H9 (cell line): ENCODE measurements around the gene MYO18B. TPM values are rescaled to one million over a fixed set of nuclear protein-coding genes. Genes with fewer than 3 reads are reported as not detected.

ENCODE experiments used
- DNase-seq: peaks from one replicate; pipeline ENCODE4 v3.0.0-alpha.2; 2017
- H2AFZ ChIP-seq: one replicate; pipeline ENCODE4 v1.6.1; 2013; ENCODE audit warnings: mild to moderate bottlenecking, low read length, control low read depth, moderate library complexity
- H2AK5ac ChIP-seq: 2 replicates; pipeline ENCODE4 v1.6.1; 2013; ENCODE audit warnings: low read length, control low read depth, mixed read lengths; ENCODE audit not compliant: insufficient read length
- H2BK120ac ChIP-seq: one replicate; pipeline ENCODE4 v1.6.1; 2013; ENCODE audit warnings: low read depth, mild to moderate bottlenecking, low read length, control low read depth, inconsistent platforms; ENCODE audit not compliant: poor library complexity, severe bottlenecking
- H2BK12ac ChIP-seq: 2 replicates; pipeline ENCODE4 v1.6.1; 2013; ENCODE audit warnings: low read length, control low read depth, mixed read lengths, low read depth; ENCODE audit not compliant: insufficient read length
- H2BK15ac ChIP-seq: 2 replicates; pipeline ENCODE4 v1.6.1; 2013; ENCODE audit warnings: low read depth, low read length, control low read depth
- H2BK20ac ChIP-seq: one replicate; pipeline ENCODE4 v1.6.1; 2013; ENCODE audit warnings: low read depth, mild to moderate bottlenecking, low read length, control low read depth, inconsistent platforms; ENCODE audit not compliant: poor library complexity, severe bottlenecking
- H2BK5ac ChIP-seq: 2 replicates; pipeline ENCODE4 v1.6.1; 2013; ENCODE audit warnings: low read length, control low read depth, mixed read lengths; ENCODE audit not compliant: insufficient read length
- H3K14ac ChIP-seq: 2 replicates; pipeline ENCODE4 v1.6.1; 2013; ENCODE audit warnings: low read length, control low read depth; ENCODE audit not compliant: insufficient read depth
- H3K18ac ChIP-seq: 2 replicates; pipeline ENCODE4 v1.6.1; 2013; ENCODE audit warnings: low read depth, mild to moderate bottlenecking, mixed read lengths, low read length, control low read depth; ENCODE audit not compliant: insufficient read length
- H3K23ac ChIP-seq: 2 replicates; pipeline ENCODE4 v1.6.1; 2013; ENCODE audit warnings: low read length, control low read depth, mixed read lengths, low read depth; ENCODE audit not compliant: insufficient read length
- H3K23me2 ChIP-seq: 2 replicates; pipeline ENCODE4 v1.6.1; 2013; ENCODE audit warnings: low read depth, mild to moderate bottlenecking, mixed read lengths, low read length, control low read depth; ENCODE audit not compliant: insufficient read length, poor library complexity, severe bottlenecking
- H3K27ac ChIP-seq: 2 replicates; pipeline ENCODE4 v1.5.1; 2013; ENCODE audit warnings: low read length, control low read depth, mixed read lengths, low read depth; ENCODE audit not compliant: insufficient read length
- H3K27me3 ChIP-seq: 2 replicates; pipeline ENCODE4 v1.6.1; 2013; ENCODE audit warnings: low read length, control low read depth, inconsistent platforms; ENCODE audit not compliant: insufficient read depth
- H3K4ac ChIP-seq: 2 replicates; pipeline ENCODE4 v1.6.1; 2013; ENCODE audit warnings: low read depth, mild to moderate bottlenecking, control low read depth, inconsistent platforms, low read length, moderate library complexity
- H3K4me1 ChIP-seq: 2 replicates; pipeline ENCODE4 v1.6.1; 2013; ENCODE audit warnings: low read length, control low read depth, inconsistent platforms; ENCODE audit not compliant: insufficient read depth
- H3K4me2 ChIP-seq: 2 replicates; pipeline ENCODE4 v1.6.1; 2013; ENCODE audit warnings: low read length, control low read depth, mixed read lengths; ENCODE audit not compliant: insufficient read length, insufficient read depth
- H3K56ac ChIP-seq: 2 replicates; pipeline ENCODE4 v1.6.1; 2013; ENCODE audit warnings: low read depth, mild to moderate bottlenecking, mixed read lengths, low read length, control low read depth; ENCODE audit not compliant: insufficient read length
- H3K79me1 ChIP-seq: 2 replicates; pipeline ENCODE4 v1.6.1; 2013; ENCODE audit warnings: low read depth, mild to moderate bottlenecking, moderate library complexity, low read length, control low read depth, inconsistent platforms; ENCODE audit not compliant: insufficient read depth, poor library complexity, severe bottlenecking
- H3K79me2 ChIP-seq: 2 replicates; pipeline ENCODE4 v1.6.1; 2013; ENCODE audit warnings: low read length, control low read depth, inconsistent platforms; ENCODE audit not compliant: insufficient read depth
- H3K9ac ChIP-seq: 2 replicates; pipeline ENCODE4 v1.6.1; 2013; ENCODE audit warnings: low read length, control low read depth, mixed read lengths; ENCODE audit not compliant: insufficient read length; ENCODE audit errors: extremely low read depth
- H3K9me3 ChIP-seq: one replicate; pipeline ENCODE4 v1.6.1; 2013; ENCODE audit warnings: low read depth, low read length, inconsistent platforms; ENCODE audit not compliant: control insufficient read depth
- H3T11ph ChIP-seq: one replicate; pipeline ENCODE4 v1.6.1; 2013; ENCODE audit warnings: mild to moderate bottlenecking, low read length, control low read depth, inconsistent platforms
- H4K20me1 ChIP-seq: one replicate; pipeline ENCODE4 v1.6.1; 2013; ENCODE audit not compliant: control insufficient read depth, insufficient read length, insufficient read depth
- H4K5ac ChIP-seq: 2 replicates; pipeline ENCODE4 v1.6.1; 2013; ENCODE audit warnings: low read depth, mild to moderate bottlenecking, mixed read lengths, low read length, control low read depth; ENCODE audit not compliant: insufficient read length
- H4K8ac ChIP-seq: replicated peaks from 2 replicates; pipeline ENCODE4 v1.6.1; 2013; ENCODE audit warnings: low read length, control low read depth, mixed read lengths, low read depth; ENCODE audit not compliant: insufficient read length
- H4K91ac ChIP-seq: 2 replicates; pipeline ENCODE4 v1.6.1; 2013; ENCODE audit warnings: low read depth, mild to moderate bottlenecking, moderate library complexity, mixed read lengths, low read length, control low read depth; ENCODE audit not compliant: insufficient read length
- H3K27ac Mint-ChIP-seq, 3 experiments: 2 replicates in 2 of 3; 3 replicates in 1 of 3; pipeline ENCODE4 v1.8.0; 2020 to 2021; ENCODE audit warnings: mixed read lengths in 3 of 3, mild to moderate bottlenecking in 1 of 3, moderate library complexity in 1 of 3
- H3K27me3 Mint-ChIP-seq: 2 replicates; pipeline ENCODE4 v1.8.0; 2021; ENCODE audit warnings: low read depth, mild to moderate bottlenecking, moderate library complexity, mixed read lengths
- H3K36me3 Mint-ChIP-seq, 3 experiments: 2 replicates in 2 of 3; 3 replicates in 1 of 3; pipeline ENCODE4 v1.8.0; 2020 to 2021; ENCODE audit warnings: low read depth in 3 of 3, mixed read lengths in 3 of 3; ENCODE audit not compliant: insufficient read depth in 1 of 3
- H3K4me1 Mint-ChIP-seq, 2 experiments: 2 replicates each; pipeline ENCODE4 v1.8.0; 2020; ENCODE audit warnings: mixed read lengths in 2 of 2
- H3K4me3 Mint-ChIP-seq, 2 experiments: 2 replicates in 1 of 2; 3 replicates in 1 of 2; pipeline ENCODE4 v1.8.0; 2020 to 2021; ENCODE audit warnings: mild to moderate bottlenecking in 2 of 2, mixed read lengths in 2 of 2, moderate library complexity in 1 of 2
- H3K9me3 Mint-ChIP-seq, 2 experiments: 2 replicates in 1 of 2; 3 replicates in 1 of 2; pipeline ENCODE4 v1.8.0; 2020; ENCODE audit warnings: mild to moderate bottlenecking in 2 of 2, mixed read lengths in 2 of 2, moderate library complexity in 1 of 2
- CTCF ChIP-seq: fragments of 200-600 bp; sonication (generic); conservative IDR thresholded peaks from 3 replicates; pipeline ENCODE4 v1.8.0; 2021; ENCODE audit warnings: antibody characterized with exemption, mild to moderate bottlenecking
- WGBS: extraction: QIAGEN DNeasy Blood & Tissue Kit; methylation state at CpG from one replicate; pipeline ENCODE4 v1.1.7; 2013; ENCODE audit warnings: missing lambda C conversion rate, low lambda C conversion rate, mixed read lengths; ENCODE audit not compliant: insufficient read length; ENCODE audit errors: extremely low coverage; 5-methylcytosine and 5-hydroxymethylcytosine counted together
- total RNA-seq: library from RNA; stranded (reverse); gene quantifications from 2 replicates; pipeline ENCODE4 v1.2.1, GENCODE V29; 2021

MYO18B gene
- total RNA-seq, 1 experiment from 2014 or later = 0.46 TPM

- no peak for DNase-seq
- H3K4ac ChIP-seq = no peak overlapping the region
- Mint-ChIP-seq H3K4me1 (peaks cover 0 to 4% of the 10 kb centered on the region in 2 experiments; a peak in 1 of 4 replicates), H3K36me3 (peaks cover 0 to 4% (median 0%) of the 10 kb centered on the region in 3 experiments; a peak in 2 of 7 replicates), H3K4me3 (no peak overlapping the region), H3K27ac (no peak overlapping the region), H3K9me3 (peaks cover 7 to 10% of the 10 kb centered on the region in 2 experiments), H3K27me3 (peaks cover 51% of the 10 kb centered on the region)
- no peak overlapping the region for H3T11ph ChIP-seq
- no peak overlapping the region for H2BK120ac ChIP-seq
- no peak overlapping the region for H2AK5ac ChIP-seq
- no peak overlapping the region for H4K91ac ChIP-seq
- no peak overlapping the region for H3K23ac ChIP-seq
- no peak overlapping the region for H3K18ac ChIP-seq
- no peak overlapping the region for H3K9ac ChIP-seq
- no peak overlapping the region for H2BK20ac ChIP-seq
- no CpG with 5 or more reads among the region's 7 CpGs for WGBS
- no peak overlapping the region for H2BK15ac ChIP-seq
- no peak overlapping the region for H3K56ac ChIP-seq
- H3K4me2 ChIP-seq = no peak overlapping the region
- H3K79me2 ChIP-seq = no peaks in the 10 kb centered on the region
- no peaks in the 10 kb centered on the region for H3K9me3 ChIP-seq
- no peak overlapping the region for H4K5ac ChIP-seq
- no peaks in the 10 kb centered on the region for H3K4me1 ChIP-seq
- no peak overlapping the region for H2BK5ac ChIP-seq
- no peak overlapping the region for H3K14ac ChIP-seq
- H4K20me1 ChIP-seq = no peaks in the 10 kb centered on the region
- TF ChIP-seq CTCF = no peak
- no peak overlapping the region for H3K27ac ChIP-seq
- H3K27me3 ChIP-seq = no peaks in the 10 kb centered on the region
- no peaks in the 10 kb centered on the region for H3K79me1 ChIP-seq
- H3K23me2 ChIP-seq = no peaks in the 10 kb centered on the region
- H2BK12ac ChIP-seq = no peak overlapping the region
- H4K8ac ChIP-seq = no peak overlapping the region
- H2AFZ ChIP-seq = no peak overlapping the region
Measured at GRCh38 chr22:25816522-25817059, 74.6 kb downstream of the MYO18B start.
